ENCODE data around the gene IFITM5. TPM values are rescaled to one million over a fixed set of nuclear protein-coding genes. Genes with fewer than 3 reads are reported as not detected.

IFITM5 gene
- polyA plus RNA-seq, 1 donor from 2014 or later: not detected

DNA sequence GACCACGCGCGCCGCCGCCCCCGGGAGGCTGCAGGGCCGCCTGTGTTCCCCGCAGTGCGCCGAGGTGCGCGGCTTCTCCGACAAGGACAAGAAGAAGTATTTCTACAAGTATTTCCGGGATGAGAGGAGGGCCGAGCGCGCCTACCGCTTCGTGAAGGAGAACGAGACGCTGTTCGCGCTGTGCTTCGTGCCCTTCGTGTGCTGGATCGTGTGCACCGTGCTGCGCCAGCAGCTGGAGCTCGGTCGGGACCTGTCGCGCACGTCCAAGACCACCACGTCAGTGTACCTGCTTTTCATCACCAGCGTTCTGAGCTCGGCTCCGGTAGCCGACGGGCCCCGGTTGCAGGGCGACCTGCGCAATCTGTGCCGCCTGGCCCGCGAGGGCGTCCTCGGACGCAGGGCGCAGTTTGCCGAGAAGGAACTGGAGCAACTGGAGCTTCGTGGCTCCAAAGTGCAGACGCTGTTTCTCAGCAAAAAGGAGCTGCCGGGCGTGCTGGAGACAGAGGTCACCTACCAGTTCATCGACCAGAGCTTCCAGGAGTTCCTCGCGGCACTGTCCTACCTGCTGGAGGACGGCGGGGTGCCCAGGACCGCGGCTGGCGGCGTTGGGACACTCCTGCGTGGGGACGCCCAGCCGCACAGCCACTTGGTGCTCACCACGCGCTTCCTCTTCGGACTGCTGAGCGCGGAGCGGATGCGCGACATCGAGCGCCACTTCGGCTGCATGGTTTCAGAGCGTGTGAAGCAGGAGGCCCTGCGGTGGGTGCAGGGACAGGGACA lies 18.4 kb downstream of the IFITM5 start:
- no peaks in the 10 kb centered on the region for H3K36me3 ChIP-seq (ENCODE audit: insufficient read depth, low read length)
- H3K9me3 ChIP-seq (ENCODE audit: low read length): no peaks in the 10 kb centered on the region
- TF ChIP-seq, protein P1, sequence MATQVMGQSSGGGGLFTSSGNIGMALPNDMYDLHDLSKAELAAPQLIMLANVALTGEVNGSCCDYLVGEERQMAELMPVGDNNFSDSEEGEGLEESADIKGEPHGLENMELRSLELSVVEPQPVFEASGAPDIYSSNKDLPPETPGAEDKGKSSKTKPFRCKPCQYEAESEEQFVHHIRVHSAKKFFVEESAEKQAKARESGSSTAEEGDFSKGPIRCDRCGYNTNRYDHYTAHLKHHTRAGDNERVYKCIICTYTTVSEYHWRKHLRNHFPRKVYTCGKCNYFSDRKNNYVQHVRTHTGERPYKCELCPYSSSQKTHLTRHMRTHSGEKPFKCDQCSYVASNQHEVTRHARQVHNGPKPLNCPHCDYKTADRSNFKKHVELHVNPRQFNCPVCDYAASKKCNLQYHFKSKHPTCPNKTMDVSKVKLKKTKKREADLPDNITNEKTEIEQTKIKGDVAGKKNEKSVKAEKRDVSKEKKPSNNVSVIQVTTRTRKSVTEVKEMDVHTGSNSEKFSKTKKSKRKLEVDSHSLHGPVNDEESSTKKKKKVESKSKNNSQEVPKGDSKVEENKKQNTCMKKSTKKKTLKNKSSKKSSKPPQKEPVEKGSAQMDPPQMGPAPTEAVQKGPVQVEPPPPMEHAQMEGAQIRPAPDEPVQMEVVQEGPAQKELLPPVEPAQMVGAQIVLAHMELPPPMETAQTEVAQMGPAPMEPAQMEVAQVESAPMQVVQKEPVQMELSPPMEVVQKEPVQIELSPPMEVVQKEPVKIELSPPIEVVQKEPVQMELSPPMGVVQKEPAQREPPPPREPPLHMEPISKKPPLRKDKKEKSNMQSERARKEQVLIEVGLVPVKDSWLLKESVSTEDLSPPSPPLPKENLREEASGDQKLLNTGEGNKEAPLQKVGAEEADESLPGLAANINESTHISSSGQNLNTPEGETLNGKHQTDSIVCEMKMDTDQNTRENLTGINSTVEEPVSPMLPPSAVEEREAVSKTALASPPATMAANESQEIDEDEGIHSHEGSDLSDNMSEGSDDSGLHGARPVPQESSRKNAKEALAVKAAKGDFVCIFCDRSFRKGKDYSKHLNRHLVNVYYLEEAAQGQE (IDR thresholded peaks at IDR 0.05; ENCODE audit: borderline replicate concordance): no peak
- TF ChIP-seq EP300 (conservative IDR thresholded peaks at IDR 0.05; ENCODE audit: poor library complexity, severe bottlenecking) (no peak), EZH2 (IDR thresholded peaks at IDR 0.05; ENCODE audit: borderline replicate concordance, insufficient read depth, low read length, poor library complexity, severe bottlenecking) (no peak), RAD21 (conservative IDR thresholded peaks at IDR 0.05) (no peak), MXI1 (conservative IDR thresholded peaks at IDR 0.05; ENCODE audit: poor library complexity, severe bottlenecking) (no peak), POLR2AphosphoS5 (IDR thresholded peaks at IDR 0.05) (no peak)
- TF ChIP-seq, protein P2, sequence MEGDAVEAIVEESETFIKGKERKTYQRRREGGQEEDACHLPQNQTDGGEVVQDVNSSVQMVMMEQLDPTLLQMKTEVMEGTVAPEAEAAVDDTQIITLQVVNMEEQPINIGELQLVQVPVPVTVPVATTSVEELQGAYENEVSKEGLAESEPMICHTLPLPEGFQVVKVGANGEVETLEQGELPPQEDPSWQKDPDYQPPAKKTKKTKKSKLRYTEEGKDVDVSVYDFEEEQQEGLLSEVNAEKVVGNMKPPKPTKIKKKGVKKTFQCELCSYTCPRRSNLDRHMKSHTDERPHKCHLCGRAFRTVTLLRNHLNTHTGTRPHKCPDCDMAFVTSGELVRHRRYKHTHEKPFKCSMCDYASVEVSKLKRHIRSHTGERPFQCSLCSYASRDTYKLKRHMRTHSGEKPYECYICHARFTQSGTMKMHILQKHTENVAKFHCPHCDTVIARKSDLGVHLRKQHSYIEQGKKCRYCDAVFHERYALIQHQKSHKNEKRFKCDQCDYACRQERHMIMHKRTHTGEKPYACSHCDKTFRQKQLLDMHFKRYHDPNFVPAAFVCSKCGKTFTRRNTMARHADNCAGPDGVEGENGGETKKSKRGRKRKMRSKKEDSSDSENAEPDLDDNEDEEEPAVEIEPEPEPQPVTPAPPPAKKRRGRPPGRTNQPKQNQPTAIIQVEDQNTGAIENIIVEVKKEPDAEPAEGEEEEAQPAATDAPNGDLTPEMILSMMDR (IDR thresholded peaks at IDR 0.05; ENCODE audit: poor library complexity, severe bottlenecking): no peak
- no peak overlapping the region for H3K4me3 ChIP-seq (ENCODE audit: low read length)
- no peaks in the 10 kb centered on the region for H3F3A ChIP-seq (ENCODE audit: insufficient read depth, low read length, poor library complexity, severe bottlenecking)
- no peak overlapping the region for H2AFZ ChIP-seq (ENCODE audit: low read depth, low read length)
- no peaks in the 10 kb centered on the region for H4K20me1 ChIP-seq (ENCODE audit: insufficient read depth)
- H3K9me2 ChIP-seq (ENCODE audit: insufficient read depth, low read length): no peaks in the 10 kb centered on the region
- no peaks in the 10 kb centered on the region for H3K27me3 ChIP-seq (ENCODE audit: insufficient read depth, low read depth, low read length)
- H3K9ac ChIP-seq (ENCODE audit: low read length): no peak overlapping the region
- no peak overlapping the region for H3K4me2 ChIP-seq (ENCODE audit: low read length)
- no peaks in the 10 kb centered on the region for H3K79me2 ChIP-seq (replicated peaks; ENCODE audit: insufficient read depth, low read length)
- H3K27ac ChIP-seq (ENCODE audit: low read length): no peak overlapping the region

DNA sequence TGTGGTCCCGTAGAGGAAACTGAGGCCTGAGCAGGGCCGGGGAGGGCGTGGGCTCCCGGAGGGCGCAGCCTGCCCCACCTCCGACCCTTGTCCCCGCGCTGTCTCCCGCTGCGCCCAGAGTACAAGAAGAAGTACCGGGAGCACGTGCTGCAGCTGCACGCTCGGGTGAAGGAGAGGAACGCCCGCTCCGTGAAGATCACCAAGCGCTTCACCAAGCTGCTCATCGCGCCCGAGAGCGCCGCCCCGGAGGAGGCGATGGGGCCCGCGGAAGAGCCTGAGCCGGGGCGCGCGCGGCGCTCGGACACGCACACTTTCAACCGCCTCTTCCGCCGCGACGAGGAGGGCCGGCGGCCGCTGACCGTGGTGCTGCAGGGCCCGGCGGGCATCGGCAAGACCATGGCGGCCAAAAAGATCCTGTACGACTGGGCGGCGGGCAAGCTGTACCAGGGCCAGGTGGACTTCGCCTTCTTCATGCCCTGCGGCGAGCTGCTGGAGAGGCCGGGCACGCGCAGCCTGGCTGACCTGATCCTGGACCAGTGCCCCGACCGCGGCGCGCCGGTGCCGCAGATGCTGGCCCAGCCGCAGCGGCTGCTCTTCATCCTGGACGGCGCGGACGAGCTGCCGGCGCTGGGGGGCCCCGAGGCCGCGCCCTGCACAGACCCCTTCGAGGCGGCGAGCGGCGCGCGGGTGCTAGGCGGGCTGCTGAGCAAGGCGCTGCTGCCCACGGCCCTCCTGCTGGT lies 19.2 kb downstream of the IFITM5 start:
- Histone ChIP-seq H3K9ac (ENCODE audit: low read length) (no peak overlapping the region), H3K4me2 (ENCODE audit: low read length) (no peak overlapping the region), H3K27me3 (ENCODE audit: insufficient read depth, low read depth, low read length) (no peaks in the 10 kb centered on the region), H3K9me2 (ENCODE audit: insufficient read depth, low read length) (no peaks in the 10 kb centered on the region), H3K27ac (ENCODE audit: low read length) (no peak overlapping the region), H3K4me3 (ENCODE audit: low read length) (no peak overlapping the region), H3K9me3 (ENCODE audit: low read length) (no peaks in the 10 kb centered on the region), H3K79me2 (replicated peaks; ENCODE audit: insufficient read depth, low read length) (no peaks in the 10 kb centered on the region), H3F3A (ENCODE audit: insufficient read depth, low read length, poor library complexity, severe bottlenecking) (no peaks in the 10 kb centered on the region), H4K20me1 (ENCODE audit: insufficient read depth) (no peaks in the 10 kb centered on the region), H3K36me3 (ENCODE audit: insufficient read depth, low read length) (no peaks in the 10 kb centered on the region), H2AFZ (ENCODE audit: low read depth, low read length) (no peak overlapping the region)
- TF ChIP-seq SMC3 (conservative IDR thresholded peaks at IDR 0.05; ENCODE audit: poor library complexity) (no peak), EZH2 (IDR thresholded peaks at IDR 0.05; ENCODE audit: borderline replicate concordance, insufficient read depth, low read length, poor library complexity, severe bottlenecking) (no peak), MXI1 (conservative IDR thresholded peaks at IDR 0.05; ENCODE audit: poor library complexity, severe bottlenecking) (no peak), POLR2AphosphoS5 (IDR thresholded peaks at IDR 0.05) (no peak), EP300 (conservative IDR thresholded peaks at IDR 0.05; ENCODE audit: poor library complexity, severe bottlenecking) (no peak), RAD21 (conservative IDR thresholded peaks at IDR 0.05) (no peak), TAF1 (IDR thresholded peaks at IDR 0.05; ENCODE audit: low read depth) (no peak)
- TF ChIP-seq, protein P2 (IDR thresholded peaks at IDR 0.05; ENCODE audit: poor library complexity, severe bottlenecking): no peak
- TF ChIP-seq, protein P1 (IDR thresholded peaks at IDR 0.05; ENCODE audit: borderline replicate concordance): no peak
